ENCODE results near the gene TGFBRAP1.

The TGFBRAP1 gene

DNA sequence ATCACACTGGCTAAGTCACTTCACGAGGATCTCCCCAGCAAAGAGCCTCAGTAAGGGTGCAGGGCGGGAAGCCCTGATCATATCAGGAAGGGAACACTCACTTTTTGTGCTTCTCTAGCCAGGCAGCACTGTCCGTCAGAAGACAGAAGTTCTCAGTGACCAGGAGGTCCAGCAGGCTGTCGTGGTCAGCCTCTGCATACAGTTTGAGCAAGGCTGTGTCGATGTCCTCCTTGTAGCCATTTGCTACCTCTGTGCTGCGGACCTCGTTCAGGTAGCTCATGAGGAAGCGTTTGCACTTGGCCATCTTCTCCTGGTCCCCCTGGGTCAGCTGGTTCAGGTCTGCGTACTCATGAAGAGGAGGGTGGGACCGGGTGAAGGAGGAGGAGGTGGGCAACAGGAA is 49.3 kb downstream of the TGFBRAP1 start:
- H3K27ac ChIP-seq: no peak overlapping the region
- H3K27me3 ChIP-seq (replicated peaks): no peaks in the 10 kb centered on the region
- TF ChIP-seq, protein P1, sequence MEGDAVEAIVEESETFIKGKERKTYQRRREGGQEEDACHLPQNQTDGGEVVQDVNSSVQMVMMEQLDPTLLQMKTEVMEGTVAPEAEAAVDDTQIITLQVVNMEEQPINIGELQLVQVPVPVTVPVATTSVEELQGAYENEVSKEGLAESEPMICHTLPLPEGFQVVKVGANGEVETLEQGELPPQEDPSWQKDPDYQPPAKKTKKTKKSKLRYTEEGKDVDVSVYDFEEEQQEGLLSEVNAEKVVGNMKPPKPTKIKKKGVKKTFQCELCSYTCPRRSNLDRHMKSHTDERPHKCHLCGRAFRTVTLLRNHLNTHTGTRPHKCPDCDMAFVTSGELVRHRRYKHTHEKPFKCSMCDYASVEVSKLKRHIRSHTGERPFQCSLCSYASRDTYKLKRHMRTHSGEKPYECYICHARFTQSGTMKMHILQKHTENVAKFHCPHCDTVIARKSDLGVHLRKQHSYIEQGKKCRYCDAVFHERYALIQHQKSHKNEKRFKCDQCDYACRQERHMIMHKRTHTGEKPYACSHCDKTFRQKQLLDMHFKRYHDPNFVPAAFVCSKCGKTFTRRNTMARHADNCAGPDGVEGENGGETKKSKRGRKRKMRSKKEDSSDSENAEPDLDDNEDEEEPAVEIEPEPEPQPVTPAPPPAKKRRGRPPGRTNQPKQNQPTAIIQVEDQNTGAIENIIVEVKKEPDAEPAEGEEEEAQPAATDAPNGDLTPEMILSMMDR (IDR thresholded peaks at IDR 0.05; ENCODE audit: low read depth, low read length, missing control alignments): no peak
- no peak overlapping the region for H3K4me3 ChIP-seq (ENCODE audit: low read depth, low read length)
- in situ Hi-C loops (cut with HindIII; ENCODE audit: low pct_ligation_motif_present, low sequenced_read_pairs): no loop called here
- no peak for DNase-seq
- H3K36me3 ChIP-seq (replicated peaks): peaks cover 15% of the 10 kb centered on the region

DNA sequence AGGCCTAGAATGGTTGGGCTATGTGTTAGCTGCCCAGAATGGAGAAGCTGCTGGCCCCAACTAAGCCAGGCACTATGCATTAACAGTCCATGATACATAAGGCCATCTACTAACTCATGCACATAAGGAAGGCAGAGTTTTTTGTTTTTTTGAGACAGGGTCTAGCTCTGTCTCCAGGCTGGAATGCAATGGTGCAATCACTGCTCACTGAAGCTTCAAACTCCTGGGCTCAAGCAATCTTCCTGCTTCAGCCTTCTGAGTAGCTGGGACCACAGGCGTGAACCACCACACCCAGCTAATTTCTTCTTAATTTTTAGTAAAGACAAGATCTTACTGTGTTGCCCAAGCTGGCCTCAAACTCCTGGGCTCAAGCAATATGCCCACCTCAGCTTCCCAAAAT is 50.4 kb downstream of the TGFBRAP1 start:
- in situ Hi-C loops (cut with HindIII; ENCODE audit: low pct_ligation_motif_present, low sequenced_read_pairs): no loop called here
- Histone ChIP-seq H3K27ac (no peak overlapping the region), H3K4me3 (ENCODE audit: low read depth, low read length) (no peak overlapping the region), H3K36me3 (replicated peaks) (peaks cover 23% of the 10 kb centered on the region), H3K27me3 (replicated peaks) (no peaks in the 10 kb centered on the region)
- no peak for DNase-seq
- TF ChIP-seq, protein P1 (IDR thresholded peaks at IDR 0.05; ENCODE audit: low read depth, low read length, missing control alignments): no peak

DNA sequence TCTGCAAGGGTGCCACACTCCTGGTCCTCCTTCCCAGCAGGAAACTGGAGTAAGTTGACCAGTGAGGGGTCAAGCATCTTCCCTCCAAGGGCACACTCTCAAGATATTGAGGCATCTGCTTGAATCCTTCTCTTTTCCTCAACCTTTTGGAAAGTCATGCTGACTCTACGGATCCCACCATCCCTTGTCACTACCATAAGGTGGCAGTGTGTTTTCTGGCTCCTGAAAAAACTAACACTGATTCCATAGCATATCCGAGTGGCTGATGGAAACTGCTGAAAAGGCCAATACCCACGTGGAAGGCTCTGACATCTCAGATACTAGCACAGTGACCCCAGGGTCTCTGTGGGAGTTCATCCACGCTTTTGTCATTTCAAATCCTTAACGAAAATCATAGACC is 50.9 kb downstream of the TGFBRAP1 start:
- Histone ChIP-seq H3K36me3 (replicated peaks) (peaks cover 24% of the 10 kb centered on the region), H3K27me3 (replicated peaks) (no peaks in the 10 kb centered on the region), H3K4me3 (ENCODE audit: low read depth, low read length) (no peak overlapping the region), H3K27ac (no peak overlapping the region)
- TF ChIP-seq, protein P1 (IDR thresholded peaks at IDR 0.05; ENCODE audit: low read depth, low read length, missing control alignments): peak; percentile 32
- DNase-seq: no peak
- in situ Hi-C loops (cut with HindIII; ENCODE audit: low pct_ligation_motif_present, low sequenced_read_pairs): no loop called here

DNA sequence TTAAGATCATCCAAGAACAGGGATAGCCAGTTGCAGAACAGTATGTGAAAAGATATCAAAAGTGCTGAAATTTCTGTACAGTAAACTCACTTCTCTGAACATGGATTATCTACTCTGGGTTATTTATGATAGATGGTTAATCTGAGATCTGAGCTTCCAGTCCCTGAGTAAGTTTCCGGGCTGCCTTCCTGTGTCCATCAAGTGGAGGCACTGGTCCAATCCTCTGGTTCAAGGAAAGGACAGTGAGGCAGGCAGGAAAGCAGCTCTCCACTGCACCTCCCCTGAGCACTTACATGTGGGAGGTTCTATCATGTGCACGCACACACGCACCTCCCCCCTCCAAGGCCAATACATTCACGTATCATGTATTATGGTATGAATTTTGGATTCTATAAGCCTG is 55.5 kb downstream of the TGFBRAP1 start:
- no peak for DNase-seq
- no peak overlapping the region for H3K27ac ChIP-seq
- TF ChIP-seq, protein P1 (IDR thresholded peaks at IDR 0.05; ENCODE audit: low read depth, low read length, missing control alignments): no peak
- H3K4me3 ChIP-seq (ENCODE audit: low read depth, low read length): no peak overlapping the region
- H3K36me3 ChIP-seq (replicated peaks): peaks cover 39% of the 10 kb centered on the region
- H3K27me3 ChIP-seq (replicated peaks): no peaks in the 10 kb centered on the region
- in situ Hi-C loops (cut with HindIII; ENCODE audit: low pct_ligation_motif_present, low sequenced_read_pairs): no loop called here

DNA sequence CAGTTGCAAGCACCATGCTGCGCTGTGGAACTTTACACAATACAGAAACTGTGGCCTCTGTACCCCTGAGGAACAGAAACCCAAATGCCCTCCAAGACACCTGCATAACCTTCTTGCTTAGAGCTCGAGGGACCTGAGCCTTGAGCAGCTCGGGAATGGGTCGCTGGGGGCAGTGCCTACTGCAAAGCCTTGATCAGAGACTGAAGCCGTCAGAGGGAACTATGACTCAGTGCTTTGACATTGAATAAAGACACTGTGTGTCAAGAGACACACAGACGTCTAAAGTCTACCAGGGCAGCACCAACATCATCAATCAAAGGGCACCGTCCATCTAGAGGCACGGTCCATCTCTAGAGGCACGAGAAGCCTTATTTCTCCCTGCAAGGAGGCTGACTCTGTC is 57.4 kb downstream of the TGFBRAP1 start:
- no peak for DNase-seq
- TF ChIP-seq, protein P1 (IDR thresholded peaks at IDR 0.05; ENCODE audit: low read depth, low read length, missing control alignments): no peak
- no peak overlapping the region for H3K27ac ChIP-seq
- no peaks in the 10 kb centered on the region for H3K27me3 ChIP-seq (replicated peaks)
- H3K4me3 ChIP-seq (ENCODE audit: low read depth, low read length): no peak overlapping the region
- H3K36me3 ChIP-seq (replicated peaks): peaks cover 44% of the 10 kb centered on the region
- in situ Hi-C loops (cut with HindIII; ENCODE audit: low pct_ligation_motif_present, low sequenced_read_pairs): no loop called here

DNA sequence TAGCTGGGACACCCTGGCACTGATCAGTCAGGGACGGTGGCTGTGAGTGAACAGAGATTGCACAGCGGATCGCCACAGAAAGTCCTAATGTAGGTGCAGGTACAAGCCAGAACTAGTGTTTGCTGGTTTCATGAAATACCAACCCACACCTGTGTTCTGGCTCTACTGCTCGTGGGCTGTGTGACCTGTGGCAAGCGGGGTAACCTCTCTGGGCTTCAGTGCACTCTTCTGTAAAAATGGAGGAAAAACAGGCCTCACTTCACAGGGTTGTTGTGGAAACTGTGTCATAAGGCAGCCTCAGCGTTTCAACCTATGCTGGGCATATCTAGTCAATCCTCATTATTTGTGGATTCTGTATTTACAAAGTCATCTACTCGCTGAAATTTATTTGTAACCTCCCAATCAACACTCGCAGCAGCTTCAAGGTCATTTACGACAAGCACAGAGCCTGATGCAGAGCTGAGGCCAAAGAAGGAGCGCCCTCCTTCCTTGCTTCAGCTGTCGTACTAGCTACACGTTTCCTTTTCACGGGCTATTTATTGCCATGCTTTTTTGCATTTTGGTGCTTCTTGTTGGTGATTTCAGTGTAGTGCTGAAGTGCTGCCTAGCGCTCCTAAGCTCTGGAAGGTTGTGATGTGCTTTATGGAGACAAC is 58.0 kb downstream of the TGFBRAP1 start:
- Histone ChIP-seq H3K4me3 (ENCODE audit: low read depth, low read length) (no peak overlapping the region), H3K27me3 (replicated peaks) (no peaks in the 10 kb centered on the region), H3K36me3 (replicated peaks) (peaks cover 46% of the 10 kb centered on the region), H3K27ac (no peak overlapping the region)
- no peak for DNase-seq
- TF ChIP-seq, protein P1 (IDR thresholded peaks at IDR 0.05; ENCODE audit: low read depth, low read length, missing control alignments): no peak
- in situ Hi-C loops (cut with HindIII; ENCODE audit: low pct_ligation_motif_present, low sequenced_read_pairs): no loop called here

All from brain microvascular endothelial cell (primary cell).